Uterus (tissue), 2 donors: ENCODE data around the gene CDC42SE2.

ENCODE experiments used
- CTCF ChIP-seq, 4 experiments: fragments of 200-600 bp in 2 of 4; fragments of 450-650 bp in 2 of 4; sonication (generic) in 2 of 4; IDR thresholded peaks; one replicate each; pipeline ENCODE4 v1.5.1; 2016 to 2019; ENCODE audit warnings: antibody characterized with exemption in 4 of 4, mild to moderate bottlenecking in 2 of 4, moderate library complexity in 1 of 4
- POLR2A ChIP-seq, 2 donors: fragments of 450-650 bp; IDR thresholded peaks; one replicate each; pipeline ENCODE4 v1.6.1; 2016; ENCODE audit warnings: antibody characterized with exemption in 2 of 2, mild to moderate bottlenecking in 1 of 2, moderate library complexity in 1 of 2

- TF ChIP-seq CTCF (IDR thresholded peaks at IDR 0.05) = no peak
- no peak for TF ChIP-seq POLR2A (IDR thresholded peaks at IDR 0.05)
These were observed 2.7 kb downstream of the CDC42SE2 start for GRCh38 chr5:131266370-131267060.
